Measurements from ENCODE around the gene GPR62. TPM values are rescaled to one million over a fixed set of nuclear protein-coding genes. Genes with fewer than 3 reads are reported as not detected.

Gene GPR62
- total RNA-seq, 1 donor from 2014 or later: not detected

DNA sequence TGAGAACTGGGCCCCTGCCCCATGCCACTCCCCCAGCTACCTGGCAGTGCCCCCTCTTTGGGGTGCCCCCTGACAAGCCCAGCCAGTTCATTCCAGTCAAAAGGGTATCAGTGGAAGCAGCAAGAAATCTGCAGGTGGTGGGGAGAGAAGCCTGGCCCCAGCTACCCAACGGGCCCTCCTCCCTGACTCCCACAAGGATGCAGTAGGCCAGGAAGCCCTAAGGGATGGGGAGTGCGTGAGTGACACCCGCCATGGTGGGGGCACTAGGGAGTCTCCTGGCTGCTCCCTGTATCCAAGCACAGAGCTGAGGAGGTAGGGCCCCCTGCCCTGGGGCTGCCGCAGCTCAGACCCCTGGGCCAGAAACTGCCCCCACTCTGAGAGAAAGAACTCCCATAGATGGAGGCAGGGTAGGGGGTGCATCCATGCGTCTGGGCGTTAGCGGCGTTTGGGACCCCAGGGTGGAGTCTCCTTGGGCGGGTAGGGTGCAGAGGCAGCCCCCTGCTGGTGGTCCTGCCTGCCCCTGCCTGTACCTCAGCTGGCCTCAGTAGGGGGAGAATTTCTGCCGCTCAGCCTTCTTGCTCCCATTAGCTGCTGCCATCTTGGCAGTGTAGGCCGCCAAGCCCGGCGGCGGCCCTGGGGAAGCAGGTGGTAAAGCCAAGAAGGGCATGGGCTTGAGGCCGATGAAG lies 2.5 kb downstream of the GPR62 start:
- Histone ChIP-seq H3K4me3 (no peak overlapping the region), H3K9me3 (no peaks in the 10 kb centered on the region), H3K36me3 (peaks cover 10% of the 10 kb centered on the region), H3K27me3 (ENCODE audit: low read depth) (peaks cover 13% of the 10 kb centered on the region), H3K4me1 (peaks cover 21% of the 10 kb centered on the region), H3K27ac (no peak overlapping the region)
- no peak for ATAC-seq
- no peak for DNase-seq
- TF ChIP-seq, protein P1, sequence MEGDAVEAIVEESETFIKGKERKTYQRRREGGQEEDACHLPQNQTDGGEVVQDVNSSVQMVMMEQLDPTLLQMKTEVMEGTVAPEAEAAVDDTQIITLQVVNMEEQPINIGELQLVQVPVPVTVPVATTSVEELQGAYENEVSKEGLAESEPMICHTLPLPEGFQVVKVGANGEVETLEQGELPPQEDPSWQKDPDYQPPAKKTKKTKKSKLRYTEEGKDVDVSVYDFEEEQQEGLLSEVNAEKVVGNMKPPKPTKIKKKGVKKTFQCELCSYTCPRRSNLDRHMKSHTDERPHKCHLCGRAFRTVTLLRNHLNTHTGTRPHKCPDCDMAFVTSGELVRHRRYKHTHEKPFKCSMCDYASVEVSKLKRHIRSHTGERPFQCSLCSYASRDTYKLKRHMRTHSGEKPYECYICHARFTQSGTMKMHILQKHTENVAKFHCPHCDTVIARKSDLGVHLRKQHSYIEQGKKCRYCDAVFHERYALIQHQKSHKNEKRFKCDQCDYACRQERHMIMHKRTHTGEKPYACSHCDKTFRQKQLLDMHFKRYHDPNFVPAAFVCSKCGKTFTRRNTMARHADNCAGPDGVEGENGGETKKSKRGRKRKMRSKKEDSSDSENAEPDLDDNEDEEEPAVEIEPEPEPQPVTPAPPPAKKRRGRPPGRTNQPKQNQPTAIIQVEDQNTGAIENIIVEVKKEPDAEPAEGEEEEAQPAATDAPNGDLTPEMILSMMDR (IDR thresholded peaks at IDR 0.05): no peak
- intact Hi-C loops (cut with DNase I): no loop called here

GRCh38 chr3:51958603-51959521 lies 3.7 kb downstream of the GPR62 start:
- no peaks in the 10 kb centered on the region for H3K9me3 ChIP-seq
- peaks cover 17% of the 10 kb centered on the region for H3K4me1 ChIP-seq
- TF ChIP-seq, protein P1 (IDR thresholded peaks at IDR 0.05): no peak
- DNase-seq: no peak
- H3K27me3 ChIP-seq (ENCODE audit: low read depth): peaks cover 13% of the 10 kb centered on the region
- intact Hi-C loops (cut with DNase I): no loop called here
- no peak for ATAC-seq
- no peak overlapping the region for H3K27ac ChIP-seq
- peaks cover 10% of the 10 kb centered on the region for H3K36me3 ChIP-seq
- no peak overlapping the region for H3K4me3 ChIP-seq

GRCh38 chr3:51959651-51960050 lies 4.5 kb downstream of the GPR62 start:
- TF ChIP-seq, protein P1 (IDR thresholded peaks at IDR 0.05): no peak
- peaks cover 13% of the 10 kb centered on the region for H3K27me3 ChIP-seq (ENCODE audit: low read depth)
- DNase-seq (no peak), ATAC-seq (no peak)
- intact Hi-C loops (cut with DNase I): no loop called here
- no peaks in the 10 kb centered on the region for H3K9me3 ChIP-seq
- H3K36me3 ChIP-seq: peaks cover 10% of the 10 kb centered on the region
- H3K4me3 ChIP-seq: no peak overlapping the region
- H3K27ac ChIP-seq: no peak overlapping the region
- H3K4me1 ChIP-seq: peaks cover 17% of the 10 kb centered on the region

DNA sequence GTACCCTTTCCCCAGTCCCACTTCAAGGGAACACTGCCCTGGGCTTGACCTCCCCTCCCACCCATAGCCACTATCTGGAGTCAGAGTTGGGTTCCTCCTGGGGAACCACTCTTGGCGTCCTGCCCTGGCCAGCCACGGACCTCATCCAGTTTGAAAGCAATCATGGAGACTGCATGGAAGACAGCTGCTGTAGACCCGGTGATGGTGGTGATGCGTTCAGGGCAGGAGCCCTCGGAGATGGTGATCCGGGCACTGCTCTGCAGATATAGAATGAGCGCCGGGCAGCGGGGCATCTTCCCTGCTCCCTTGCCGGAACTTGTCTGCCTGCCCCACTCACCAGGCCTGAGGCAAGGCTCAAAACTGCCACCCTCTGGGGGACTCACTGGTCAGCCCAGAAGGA lies 5.2 kb downstream of the GPR62 start:
- no peak overlapping the region for H3K4me3 ChIP-seq
- no peaks in the 10 kb centered on the region for H3K9me3 ChIP-seq
- peaks cover 10% of the 10 kb centered on the region for H3K27me3 ChIP-seq (ENCODE audit: low read depth)
- H3K36me3 ChIP-seq: peaks cover 10% of the 10 kb centered on the region
- ATAC-seq (no peak), DNase-seq (no peak)
- no peak overlapping the region for H3K27ac ChIP-seq
- intact Hi-C loops (cut with DNase I): no loop called here
- TF ChIP-seq, protein P1 (IDR thresholded peaks at IDR 0.05): no peak
- peaks cover 15% of the 10 kb centered on the region for H3K4me1 ChIP-seq

DNA sequence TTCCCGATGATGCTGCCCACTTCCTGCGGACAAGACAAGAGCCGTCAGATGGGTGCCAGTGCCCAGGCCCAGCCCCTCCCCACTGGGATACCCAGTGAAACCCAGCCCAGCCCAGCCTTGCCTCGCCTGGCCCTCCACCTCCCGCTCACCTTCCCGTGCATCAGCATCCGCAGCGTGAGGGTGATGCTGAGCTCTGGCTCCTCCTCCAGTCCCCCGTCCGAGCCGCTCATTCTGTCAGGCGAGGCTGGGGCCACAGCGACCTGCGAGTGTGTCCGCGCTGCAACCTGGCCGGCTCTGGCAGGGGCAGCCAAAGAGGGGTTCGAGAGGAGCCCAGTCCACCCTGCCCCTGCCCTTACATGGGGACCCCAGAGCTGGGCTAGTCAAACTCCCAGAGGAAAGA lies 5.8 kb downstream of the GPR62 start:
- DNase-seq (no peak), ATAC-seq (no peak)
- peaks cover 6% of the 10 kb centered on the region for H3K27me3 ChIP-seq (ENCODE audit: low read depth)
- TF ChIP-seq, protein P1 (IDR thresholded peaks at IDR 0.05): no peak
- H3K4me3 ChIP-seq: no peak overlapping the region
- H3K4me1 ChIP-seq: peaks cover 14% of the 10 kb centered on the region
- H3K36me3 ChIP-seq: peaks cover 10% of the 10 kb centered on the region
- no peak overlapping the region for H3K27ac ChIP-seq
- H3K9me3 ChIP-seq: no peaks in the 10 kb centered on the region
- intact Hi-C loops (cut with DNase I): no loop called here

All from lower lobe of right lung (tissue), 2 donors.